GM06990 (cell line): ENCODE measurements around the gene BLTP3B.

ENCODE experiments used
- DNase-seq: peaks from one replicate; pipeline ENCODE4 v3.0.0-alpha.2; 2011; ENCODE audit not compliant: insufficient read length; ENCODE audit errors: extremely low read depth
- H3K27me3 ChIP-seq: replicated peaks from 2 replicates; pipeline ENCODE4 v1.6.0; 2011; ENCODE audit warnings: low read length; ENCODE audit not compliant: control insufficient read depth, insufficient read depth
- H3K36me3 ChIP-seq: 2 replicates; pipeline ENCODE4 v1.5.1; 2011; ENCODE audit warnings: low read length; ENCODE audit not compliant: control insufficient read depth, insufficient read depth
- H3K4me3 ChIP-seq: replicated peaks from 2 replicates; pipeline ENCODE4 v1.5.1; 2011; ENCODE audit warnings: low read depth, mild to moderate bottlenecking, control low read depth, low read length
- CTCF ChIP-seq: IDR thresholded peaks from 2 replicates; pipeline ENCODE4 v1.5.1; 2011; ENCODE audit warnings: low read length, control low read depth, mild to moderate bottlenecking, inconsistent platforms; ENCODE audit not compliant: insufficient read depth, poor library complexity, severe bottlenecking

The BLTP3B gene

GRCh38 chr12:100101000-100101399 is 41.7 kb downstream of the BLTP3B start:
- DNase-seq = no peak
- Histone ChIP-seq H3K4me3 (no peak overlapping the region), H3K36me3 (peaks cover 1% of the 10 kb centered on the region; the same call in 1 of the 2 replicates), H3K27me3 (no peaks in the 10 kb centered on the region)
- TF ChIP-seq CTCF = no peak
